Activated T-cell treated with anti-CD3 and anti-CD28 coated beads, Interleukin-2, amount 50 U/mL, for 1 hour (primary cell): ENCODE results near the gene ZSCAN10.
A peak's percentile ranks its signal among the peaks of the same experiment; 100 is the strongest.

Experiments used
- DNase-seq: peaks from one replicate; pipeline ENCODE4 v3.0.0-alpha.2; 2020

ZSCAN10 gene

DNA sequence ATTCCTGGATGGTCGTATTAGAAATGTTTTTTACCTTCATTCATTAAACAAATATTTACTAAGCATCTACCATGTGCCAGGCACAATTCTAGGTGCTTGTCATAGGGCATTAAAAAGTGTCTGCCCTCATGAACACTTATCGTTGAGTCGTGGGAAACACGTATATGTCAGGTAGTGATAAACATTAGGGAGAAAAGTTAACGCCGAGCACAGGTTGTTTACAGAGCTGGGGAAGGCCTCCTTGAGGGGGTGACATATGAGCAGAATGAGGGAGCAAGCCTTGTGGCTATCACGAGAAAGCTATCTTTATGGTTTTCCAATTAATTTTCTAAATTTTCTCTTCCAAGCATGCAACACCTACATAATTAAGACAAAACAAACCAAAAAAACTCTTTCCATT, 34.8 kb upstream of the ZSCAN10 start:
- DNase-seq: no peak

DNA sequence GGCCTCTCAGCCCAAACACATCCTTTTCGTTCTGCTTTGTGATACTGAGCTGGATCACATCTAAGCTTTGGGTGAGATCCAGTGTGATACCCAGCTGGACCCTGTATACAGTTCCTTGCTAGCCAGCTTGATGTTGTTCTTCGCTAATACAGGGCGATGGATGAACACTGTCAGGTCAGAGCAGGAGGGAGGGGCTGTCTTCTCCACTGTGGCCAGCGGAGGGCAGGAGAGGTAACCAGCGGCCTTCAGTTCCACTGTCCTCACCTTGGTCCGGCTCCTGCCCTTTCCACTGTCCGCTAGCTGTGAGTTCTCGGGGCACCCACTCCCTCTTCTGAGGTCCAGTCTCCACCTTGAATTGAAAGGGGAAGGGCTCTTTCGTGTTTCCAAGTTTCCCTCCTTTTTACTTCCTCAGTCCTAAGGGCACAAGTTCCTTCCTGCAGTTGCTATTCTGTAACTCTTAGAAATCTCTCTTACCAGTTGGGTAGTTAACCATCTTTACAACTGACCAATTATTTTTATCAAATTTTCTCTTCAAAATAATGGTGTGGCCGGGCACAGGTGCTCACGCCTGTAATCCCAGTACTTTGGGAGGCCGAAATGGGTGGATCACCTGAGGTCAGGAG, 32.8 kb upstream of the ZSCAN10 start:
- peak; percentile 43 for DNase-seq

DNA sequence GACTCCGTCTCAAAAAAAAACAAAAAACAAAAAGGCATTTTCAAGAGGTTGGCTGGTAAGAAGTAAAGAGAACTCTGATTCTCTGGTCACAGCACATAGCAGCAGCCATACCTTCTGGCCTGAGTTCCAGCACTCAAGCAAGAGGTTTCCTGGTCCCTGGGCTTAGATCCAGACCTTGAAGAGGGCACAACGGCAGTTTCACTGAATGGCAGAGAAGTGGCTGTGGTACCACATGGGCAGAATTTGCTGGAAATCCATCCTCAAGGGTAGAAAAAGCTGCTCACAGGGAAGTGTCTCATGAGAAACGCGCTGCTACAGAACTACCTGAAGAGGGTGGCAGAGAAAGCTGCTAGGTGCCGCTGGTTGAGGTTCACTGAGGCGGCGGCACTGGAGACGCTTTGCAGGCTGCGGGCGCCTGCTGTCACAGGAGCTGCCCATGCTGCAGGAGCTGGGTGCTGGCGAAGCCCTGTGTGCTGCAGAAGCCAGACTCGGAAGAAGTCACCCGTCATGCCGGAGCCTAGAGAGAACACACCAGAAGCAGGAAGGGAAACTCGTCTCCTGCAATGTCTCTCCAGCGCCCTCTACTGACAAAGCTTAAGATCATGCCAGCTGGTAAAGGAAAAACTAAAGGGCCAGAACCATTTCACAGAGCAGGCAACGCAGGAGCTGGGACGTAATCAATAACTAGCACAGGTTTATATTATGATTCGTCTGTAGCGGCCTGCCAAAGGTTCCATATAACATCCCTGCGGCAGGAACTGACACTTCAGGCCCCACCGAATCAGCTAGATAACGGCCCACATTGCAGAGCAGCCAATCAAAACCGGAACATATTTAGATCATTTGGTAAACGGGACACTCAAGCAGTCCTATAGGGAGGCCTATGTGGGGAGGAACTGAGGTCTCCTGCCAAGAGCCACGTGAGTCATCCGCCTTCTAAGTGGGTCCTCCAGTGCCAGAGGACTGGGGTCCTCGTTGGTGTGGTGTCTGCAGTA, 30.3 kb upstream of the ZSCAN10 start:
- DNase-seq: peak; percentile 77

DNA sequence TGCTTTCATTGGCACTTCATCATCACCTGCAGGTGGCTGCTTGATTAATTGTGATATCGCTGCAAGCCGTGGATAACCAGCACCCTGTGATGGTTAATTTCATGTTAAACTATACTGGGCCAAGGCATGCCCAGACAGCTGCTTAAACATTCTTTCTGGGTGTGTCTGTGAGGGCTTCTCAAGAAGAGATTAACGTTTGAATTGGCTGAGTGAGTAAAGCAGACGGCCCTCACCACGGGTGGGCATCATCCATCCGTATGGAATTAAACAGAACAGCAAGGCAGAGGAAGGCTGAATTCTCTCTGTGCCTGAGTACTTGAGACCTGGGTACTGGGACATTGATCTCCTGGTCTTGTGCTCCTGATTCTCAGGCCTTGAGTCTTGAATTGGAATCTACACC, 28.7 kb upstream of the ZSCAN10 start:
- DNase-seq: no peak

DNA sequence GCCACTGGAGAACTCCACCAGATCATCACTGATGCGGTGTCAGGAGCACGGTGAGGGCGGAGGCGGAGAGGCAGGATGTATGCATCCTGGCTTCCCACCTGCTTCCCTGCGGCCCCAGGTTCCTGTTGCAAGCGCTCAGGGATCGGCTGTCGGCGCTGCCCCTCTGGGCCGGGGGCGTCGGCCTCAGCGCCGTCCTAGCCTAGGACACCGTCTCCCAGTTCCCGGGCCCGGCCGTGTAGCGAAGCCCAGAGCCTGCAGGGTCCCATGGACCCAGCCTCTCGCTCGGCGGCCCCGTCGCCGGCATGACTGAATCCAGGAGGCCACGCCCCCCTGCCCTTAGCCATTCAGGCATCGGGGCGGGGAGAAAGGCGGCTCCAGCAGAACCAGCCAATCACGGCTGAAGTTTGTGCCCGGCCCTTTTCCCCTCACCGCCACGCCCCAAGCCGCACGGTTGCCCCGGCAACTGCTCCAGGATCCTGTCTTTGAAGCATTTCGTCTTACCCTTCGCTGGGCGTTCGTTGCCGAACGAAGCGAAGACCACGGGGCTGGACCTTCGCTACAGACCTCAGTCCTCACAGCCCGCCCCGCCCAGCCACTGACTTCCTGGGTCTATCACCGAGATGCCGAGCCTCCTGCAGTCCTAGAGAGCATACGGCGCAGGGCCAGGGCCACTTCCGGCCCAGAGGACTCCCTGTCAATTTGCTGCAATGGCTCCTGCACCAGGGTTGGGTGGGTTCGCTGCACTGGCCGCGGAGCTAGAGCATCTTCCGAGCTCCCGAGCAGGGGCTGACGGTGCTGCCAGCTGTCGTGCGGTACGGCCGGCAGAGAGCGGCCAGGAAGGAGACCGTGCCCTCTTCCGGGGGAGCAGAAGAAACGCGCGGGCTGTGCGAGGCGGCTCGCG, 25.1 kb upstream of the ZSCAN10 start:
- DNase-seq: peak; percentile 97

DNA sequence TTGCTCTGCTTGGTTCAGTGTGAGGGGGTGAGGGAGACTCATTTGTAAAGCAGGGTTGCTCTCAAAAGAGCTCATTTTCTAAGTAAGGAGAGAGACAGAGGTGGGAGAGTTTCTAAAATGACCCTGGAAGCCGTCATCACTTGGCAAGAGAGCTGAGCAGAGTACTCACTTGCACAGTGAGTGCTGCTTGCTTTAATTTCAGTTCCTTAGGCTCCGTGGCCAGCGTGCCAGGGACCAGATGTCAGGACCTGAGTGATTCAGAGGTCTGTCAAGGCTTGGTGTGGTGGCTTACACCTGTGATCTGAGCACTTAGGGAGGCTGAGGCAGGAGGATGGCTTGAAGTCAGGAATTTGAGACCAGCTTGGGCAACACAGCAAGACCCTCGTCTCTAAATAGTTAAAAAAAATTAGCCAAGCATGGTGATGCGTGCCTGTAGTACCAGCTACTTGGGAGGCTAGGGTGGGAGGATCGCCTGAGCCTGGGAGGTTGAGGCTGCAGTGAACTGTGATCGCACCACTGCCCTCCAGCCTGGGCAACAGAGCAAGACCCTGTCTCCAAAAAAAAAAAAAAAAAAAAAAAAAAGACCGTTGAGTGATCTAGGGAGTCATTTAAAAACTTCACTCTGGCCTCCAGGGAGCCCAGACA, 24.0 kb upstream of the ZSCAN10 start:
- DNase-seq: no peak

DNA sequence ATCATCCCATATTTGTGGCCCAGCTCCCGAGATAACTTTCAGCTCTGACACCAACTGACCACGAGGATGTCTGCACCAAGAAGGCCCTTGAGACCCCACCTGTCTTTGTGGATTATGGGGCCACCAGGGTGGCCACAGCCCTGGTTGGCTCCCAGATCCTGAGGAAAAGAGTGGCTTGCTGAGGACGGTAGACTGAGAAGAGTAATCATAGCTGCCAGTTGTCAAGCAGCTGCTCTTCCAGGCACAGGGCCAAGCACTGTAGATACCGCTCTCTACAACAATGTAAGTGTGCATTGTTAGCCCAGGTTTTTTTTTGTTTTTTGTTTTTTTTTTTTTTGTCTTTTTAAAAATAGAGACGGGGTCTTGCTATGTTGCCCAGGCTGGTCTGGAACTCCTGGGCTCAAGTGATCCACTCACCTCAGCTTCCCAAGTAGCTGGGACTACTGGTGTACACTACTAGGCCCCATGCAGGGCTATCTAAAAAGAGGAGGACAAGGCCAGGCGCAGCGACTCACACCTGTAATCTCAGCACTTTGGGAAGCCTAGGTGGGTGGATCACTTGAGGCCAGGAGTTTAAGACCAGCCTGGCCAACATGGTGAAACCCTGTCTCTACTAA, 22.9 kb upstream of the ZSCAN10 start:
- DNase-seq: no peak

DNA sequence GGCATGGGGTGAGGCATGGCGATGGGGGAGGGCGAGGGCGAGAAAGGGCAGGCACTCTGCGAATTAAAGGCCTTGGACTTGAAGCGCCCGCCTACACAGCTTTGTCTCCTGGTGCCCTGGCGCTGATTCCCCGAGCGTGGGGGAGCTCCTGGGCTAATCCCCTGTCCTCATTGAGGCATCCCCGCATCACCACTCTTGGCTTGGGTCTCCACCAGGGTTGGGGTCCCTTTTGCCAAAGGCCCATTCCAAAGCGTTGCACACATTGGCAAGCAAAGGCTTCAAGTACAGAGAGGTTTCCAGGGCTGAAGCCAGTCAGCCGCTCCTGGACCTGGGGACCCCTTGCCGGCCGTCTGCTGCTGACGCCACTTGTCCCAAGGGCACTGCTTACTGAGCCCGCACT, 21.3 kb upstream of the ZSCAN10 start:
- no peak for DNase-seq

DNA sequence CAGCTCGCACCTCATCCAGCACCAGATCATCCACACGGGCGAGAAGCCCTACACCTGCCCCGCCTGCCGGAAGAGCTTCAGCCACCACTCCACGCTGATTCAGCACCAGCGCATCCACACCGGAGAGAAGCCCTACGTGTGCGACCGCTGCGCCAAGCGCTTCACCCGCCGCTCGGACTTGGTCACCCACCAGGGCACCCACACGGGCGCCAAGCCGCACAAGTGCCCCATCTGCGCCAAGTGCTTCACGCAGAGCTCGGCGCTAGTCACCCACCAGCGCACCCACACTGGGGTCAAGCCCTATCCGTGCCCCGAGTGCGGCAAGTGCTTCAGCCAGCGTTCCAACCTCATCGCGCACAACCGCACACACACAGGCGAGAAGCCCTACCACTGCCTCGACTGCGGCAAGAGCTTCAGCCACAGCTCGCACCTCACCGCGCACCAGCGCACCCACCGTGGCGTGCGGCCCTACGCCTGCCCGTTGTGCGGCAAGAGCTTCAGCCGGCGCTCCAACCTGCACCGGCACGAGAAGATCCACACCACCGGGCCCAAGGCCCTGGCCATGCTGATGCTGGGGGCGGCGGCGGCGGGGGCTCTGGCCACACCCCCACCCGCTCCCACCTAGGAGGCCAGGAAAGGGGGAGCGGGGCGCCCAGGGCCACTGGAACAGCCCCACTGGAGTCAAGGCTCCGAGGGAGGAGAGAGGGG, 20.8 kb upstream of the ZSCAN10 start:
- no peak for DNase-seq

DNA sequence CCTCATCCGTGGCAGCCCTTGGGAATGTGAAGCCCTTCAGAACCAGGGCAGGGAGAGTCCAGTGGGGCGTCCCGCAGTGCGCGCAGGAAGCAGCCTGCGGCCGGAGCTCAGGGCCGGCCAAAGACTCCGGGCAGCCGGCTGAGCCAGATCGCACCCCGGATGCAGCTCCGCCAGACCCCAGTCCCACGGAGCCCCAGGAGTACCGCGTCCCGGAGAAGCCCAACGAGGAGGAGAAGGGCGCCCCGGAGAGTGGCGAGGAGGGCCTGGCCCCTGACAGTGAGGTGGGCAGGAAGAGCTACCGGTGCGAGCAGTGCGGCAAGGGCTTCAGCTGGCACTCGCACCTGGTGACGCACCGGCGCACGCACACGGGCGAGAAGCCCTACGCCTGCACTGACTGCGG, 20.2 kb upstream of the ZSCAN10 start:
- DNase-seq: no peak

DNA sequence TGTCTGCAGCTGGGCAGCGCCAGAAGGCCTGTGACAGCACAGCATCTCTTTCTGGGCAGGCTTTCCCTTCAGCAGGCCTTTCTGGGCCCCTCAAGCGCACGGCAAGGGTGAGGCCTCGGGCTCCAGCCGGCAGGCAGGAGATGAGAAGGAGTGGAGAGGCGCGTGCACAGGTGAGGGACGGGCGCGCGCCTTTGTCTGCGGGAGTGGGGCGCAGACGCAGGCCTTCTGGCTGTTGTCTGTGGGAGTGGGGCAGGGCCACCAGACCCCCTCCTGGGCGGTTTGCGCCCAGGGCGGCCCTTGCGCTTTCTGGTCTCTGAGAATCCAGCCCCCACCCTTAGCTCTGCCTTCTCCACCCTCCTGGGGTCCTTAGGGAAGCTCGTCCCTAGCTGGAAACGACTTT, 19.8 kb upstream of the ZSCAN10 start:
- no peak for DNase-seq

DNA sequence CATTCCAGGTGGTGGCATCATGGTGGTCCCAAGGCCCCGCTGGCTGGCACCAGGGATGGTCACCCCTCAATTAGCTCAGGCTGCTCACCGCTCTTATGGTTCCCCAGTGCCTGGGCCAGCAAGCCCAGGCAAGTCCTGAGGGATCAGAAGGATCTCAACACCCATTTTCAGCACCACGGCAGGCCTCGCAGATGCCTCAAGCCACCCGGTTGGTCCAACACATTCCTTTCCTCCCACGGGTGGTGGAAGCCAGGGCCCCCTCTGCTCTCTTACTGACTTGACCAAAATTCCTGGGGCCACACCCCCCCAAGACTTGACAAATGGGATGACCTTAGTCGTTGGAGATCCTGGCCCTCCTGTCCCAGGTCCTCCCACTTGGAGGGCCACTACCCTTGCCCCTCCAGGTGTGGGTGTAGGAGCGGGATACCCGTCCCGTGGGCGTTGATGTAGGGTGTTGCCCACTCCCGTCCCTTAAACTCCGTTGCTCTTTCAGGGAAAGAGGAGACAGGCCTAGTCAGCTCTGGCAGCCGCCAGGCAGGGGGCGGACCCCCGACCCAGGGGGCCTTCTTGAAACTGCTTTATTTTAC, 19.2 kb upstream of the ZSCAN10 start:
- DNase-seq: no peak

DNA sequence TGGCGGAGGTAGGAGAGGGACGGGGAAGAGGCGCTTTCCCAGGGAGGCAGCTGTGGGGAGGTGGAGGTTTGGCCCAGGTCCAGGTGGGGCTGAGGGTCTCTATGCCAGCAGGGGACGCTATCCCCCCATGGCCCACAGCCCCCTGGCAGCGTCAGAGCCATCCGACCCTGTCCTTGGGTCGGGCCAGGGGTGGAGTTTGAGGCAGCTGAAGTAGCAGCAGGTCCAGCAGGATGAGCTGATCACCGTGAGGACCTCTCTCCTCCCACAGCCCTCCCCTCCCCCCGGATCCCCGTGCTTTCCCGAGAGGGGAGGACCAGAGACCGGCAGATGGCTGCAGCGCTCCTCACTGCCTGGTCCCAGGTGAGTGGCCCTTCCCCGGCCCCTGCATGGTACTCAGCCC, 16.5 kb upstream of the ZSCAN10 start:
- DNase-seq: no peak

DNA sequence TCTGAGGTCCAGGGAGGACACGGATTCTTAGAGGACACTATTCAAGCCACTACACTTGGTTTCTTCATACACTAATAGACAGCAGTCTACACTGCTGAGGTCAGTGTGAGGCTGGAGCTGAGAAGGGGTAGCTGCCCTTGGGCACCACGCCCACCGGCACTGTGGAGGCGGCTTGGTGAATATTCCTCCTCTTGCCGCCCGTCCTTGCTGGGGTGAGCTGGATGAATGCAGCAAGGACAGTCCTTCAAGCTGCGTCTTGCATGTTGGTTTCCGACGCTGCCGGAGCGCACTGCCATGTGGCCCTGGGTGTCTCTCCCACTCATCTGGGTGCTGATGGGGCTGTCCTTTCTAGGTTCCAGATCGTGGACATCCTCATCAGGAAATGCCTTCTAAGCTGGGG, 15.9 kb upstream of the ZSCAN10 start:
- DNase-seq: no peak

DNA sequence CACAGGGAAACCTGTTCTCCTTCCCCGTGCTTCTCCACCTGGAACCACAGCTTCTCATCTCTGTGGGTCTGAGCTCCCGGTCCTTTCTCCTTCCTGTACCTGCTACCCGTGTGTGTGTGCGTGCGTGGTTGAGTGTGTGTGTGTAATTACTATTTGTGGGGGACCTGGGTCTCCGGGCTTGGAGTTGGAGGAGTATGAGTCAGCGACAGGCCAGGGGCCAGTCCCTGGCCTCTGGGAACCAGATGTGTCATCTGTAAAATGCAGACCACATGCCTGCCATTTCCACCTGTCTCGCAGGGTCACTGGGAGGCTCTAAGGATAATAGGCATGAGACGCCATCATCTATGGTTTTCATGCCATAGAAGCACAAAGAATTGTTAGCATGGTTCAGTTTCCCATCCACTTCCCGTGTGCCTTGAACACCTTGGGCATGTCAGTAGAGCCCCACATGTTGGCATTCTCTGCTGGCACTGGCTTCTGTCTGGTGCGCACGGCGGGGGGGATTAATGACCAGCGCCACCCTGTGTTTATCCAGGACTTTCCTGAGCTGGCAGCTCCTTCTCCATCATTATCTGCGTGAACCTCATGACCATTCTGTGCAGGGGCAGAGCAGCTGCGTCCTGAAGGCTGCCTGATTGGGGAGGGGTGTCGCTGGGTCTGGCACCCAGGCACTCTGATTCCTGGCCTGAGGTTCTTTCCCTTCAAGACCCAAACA, 14.8 kb upstream of the ZSCAN10 start:
- no peak for DNase-seq

DNA sequence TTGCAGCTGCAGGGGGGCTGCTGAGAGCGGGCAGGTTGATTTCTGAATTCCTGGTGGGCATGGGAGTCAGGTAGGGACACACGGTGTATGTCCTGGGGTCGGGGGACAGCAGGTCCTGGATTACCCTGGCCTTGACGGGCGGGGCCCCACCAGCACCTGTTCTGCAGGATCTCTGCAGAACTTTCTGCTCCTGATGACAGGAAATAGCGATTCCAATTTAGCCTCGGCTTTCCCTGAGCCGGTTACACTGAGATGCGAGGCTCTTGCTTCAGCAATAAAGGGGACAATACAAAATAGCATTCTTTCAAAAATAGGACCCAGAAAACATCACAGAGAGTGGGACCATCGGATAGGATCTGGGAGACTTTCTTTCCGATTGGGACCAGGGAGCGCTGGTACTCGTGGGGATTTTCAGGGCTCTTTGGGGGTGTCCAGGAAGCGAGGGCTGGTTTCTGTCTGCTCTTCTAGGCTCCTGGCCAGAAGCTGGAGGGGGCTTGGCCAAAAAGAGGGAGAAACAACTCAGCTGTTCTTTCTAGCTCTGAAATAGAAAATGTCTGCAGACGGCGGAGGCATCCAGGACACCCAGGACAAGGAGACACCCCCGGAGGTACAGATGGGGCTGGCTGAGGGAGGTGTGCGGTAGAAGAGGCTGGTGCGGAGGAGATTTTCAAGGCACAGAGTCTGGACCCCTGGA, 13.9 kb upstream of the ZSCAN10 start:
- DNase-seq: no peak

DNA sequence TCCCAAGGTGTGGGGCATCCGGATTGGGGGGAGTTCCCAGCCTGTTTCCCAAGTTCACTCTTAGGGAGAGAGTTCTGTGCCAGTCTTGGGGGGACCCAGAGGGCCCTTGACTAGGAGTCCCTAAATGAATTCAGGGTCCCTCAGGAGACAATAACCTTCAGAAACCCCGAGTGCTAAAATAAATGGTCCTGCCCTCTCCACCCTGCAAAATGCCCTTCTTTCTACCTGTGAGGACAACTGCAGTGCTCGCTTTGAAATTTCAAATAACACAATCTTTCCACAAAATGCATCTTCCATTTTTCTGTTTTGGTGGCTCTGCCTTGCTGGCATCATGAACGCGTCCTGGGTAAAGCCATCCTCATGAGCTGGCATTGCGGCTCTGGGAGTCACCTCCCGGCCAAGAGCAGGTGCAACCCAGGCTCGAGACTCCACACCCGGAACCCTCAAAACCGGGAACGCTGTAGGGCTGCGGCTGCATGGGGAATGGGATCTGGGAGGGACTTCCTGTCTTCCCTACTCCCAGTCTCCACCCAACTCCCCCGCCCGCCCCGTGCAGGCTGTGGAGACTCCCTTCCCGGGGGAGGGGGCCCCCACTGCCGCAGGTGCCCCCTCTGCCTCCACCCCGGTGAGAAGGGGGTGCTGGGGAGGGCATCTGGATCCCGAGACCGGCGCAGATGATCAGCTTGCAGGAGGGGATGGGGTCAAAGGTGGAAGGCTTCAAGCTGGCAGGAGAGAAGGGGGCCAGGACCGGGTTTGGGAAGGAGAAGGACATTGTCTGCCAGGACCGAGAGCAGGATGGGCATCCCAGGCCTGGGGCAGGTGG, 13.2 kb upstream of the ZSCAN10 start, which contains the start of gene ZNF205:
Gene ZNF205 (plus strand): TSS at position 529 of the 823 bp plus-strand sequence. CDS start 845 bp downstream, outside the sequence.
- no peak for DNase-seq

DNA sequence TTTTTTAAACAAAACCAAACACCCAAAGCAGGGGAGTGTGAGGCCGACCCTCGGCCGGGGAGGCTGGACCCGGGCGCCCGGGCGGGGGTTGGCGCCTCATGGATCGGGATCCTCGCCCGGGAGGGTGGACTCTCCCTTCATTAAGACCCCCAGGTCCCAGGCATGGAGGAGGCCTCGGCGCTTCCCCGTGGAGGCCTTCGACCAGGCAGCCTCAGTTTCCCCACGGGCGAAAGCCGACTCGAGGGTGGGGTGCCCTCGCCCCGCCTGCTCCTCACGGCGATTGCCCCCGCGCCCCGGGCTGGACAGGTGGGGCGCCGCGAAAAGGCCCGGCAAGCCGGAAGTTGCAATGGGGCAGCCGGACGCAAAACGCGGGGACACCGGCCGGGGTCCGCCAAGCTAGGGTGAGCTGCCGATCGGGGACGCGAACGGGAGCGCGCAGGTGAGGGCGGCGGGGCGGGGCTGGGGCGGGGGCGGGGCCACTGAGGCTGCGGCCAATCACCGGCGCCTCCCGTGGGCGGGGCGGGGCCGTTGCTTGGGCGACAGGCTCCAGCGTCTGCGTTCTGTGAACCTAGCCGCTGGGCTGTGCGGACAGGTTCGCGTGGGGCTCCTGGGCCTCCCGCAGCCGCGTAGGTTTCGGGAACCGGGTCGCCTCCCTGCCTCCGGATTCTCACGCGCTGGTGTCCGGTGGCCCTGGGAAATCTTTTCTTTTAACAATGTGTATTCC, 7.3 kb upstream of the ZSCAN10 start:
- peak; percentile 92 for DNase-seq
